Ovary (tissue), 3 donors: ENCODE results near the gene AGRP.

Source experiments
- CTCF ChIP-seq, 3 donors: fragments of 450-650 bp in 2 of 3; fragments of 200-600 bp in 1 of 3; IDR thresholded peaks; one replicate each; pipeline versions ENCODE4 v1.5.1 to v1.8.0; 2016 to 2022; ENCODE audit warnings: antibody characterized with exemption in 3 of 3, mild to moderate bottlenecking in 1 of 3
- EP300 ChIP-seq: sonication (generic); formaldehyde crosslinking; IDR thresholded peaks from one replicate; pipeline ENCODE4 v1.6.1; 2017; ENCODE audit warnings: antibody characterized with exemption
- POLR2A ChIP-seq: fragments of 450-650 bp; IDR thresholded peaks from one replicate; pipeline ENCODE4 v1.6.1; 2017; ENCODE audit warnings: antibody characterized with exemption, mild to moderate bottlenecking, moderate library complexity
- donor health status: DM: no; HTN: no; CAD: no.

DNA sequence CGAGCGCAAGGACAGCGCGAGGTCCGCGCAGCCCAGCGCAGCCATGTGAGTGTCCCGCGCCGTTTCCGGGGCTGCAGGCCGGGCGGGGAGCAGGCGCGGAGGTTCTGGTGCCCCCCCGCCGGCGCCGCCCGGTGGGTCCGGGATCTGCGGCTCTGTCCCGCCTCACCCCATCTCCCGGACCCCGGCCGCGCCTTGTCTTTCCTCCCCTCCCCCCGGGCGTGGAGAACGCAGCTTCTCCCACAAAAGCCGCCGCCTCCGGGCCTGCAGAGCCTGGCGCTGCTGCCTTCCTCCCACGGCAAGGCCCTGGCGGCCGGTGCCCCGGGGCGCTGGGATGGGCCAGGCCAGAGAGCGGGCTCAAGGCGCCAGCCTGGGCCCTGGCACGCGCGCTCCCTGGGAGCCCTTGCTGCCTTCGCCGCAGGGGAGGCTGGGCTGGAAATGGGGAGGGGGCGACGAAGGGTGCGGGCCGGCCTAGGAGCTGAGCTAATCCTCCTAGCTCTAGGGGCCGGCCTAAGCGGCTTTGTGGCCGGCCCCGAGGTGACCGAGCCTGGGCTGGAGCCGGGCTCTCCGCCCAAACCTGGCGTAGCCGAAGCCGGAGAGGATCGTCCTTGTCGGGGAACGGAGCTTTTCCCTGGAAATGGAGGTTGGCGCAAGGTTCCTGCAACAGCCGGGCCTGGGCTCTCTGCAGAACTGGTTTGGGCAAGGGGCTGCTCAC lies 45.7 kb upstream of the AGRP start:
- TF ChIP-seq CTCF (IDR thresholded peaks at IDR 0.05): peak in 1 of 3 donors; percentile 6
- no peak for TF ChIP-seq EP300
- peak; percentile 56 for TF ChIP-seq POLR2A
